Measurements from ENCODE around the gene ITGAE. TPM values are rescaled to one million over a fixed set of nuclear protein-coding genes. Genes with fewer than 3 reads are reported as not detected.

Gene ITGAE
- polyA plus RNA-seq, 3 donors = 66.6 to 102 (median 78.8) TPM

GRCh38 chr17:3712811-3713463, 88.1 kb downstream of the ITGAE start:
- H2AFZ ChIP-seq (ENCODE audit: insufficient read depth, low read depth, low read length, poor library complexity, severe bottlenecking) = no peak overlapping the region
- no peak overlapping the region for H3K4me2 ChIP-seq (replicated peaks; ENCODE audit: extremely low read depth, low read length, poor library complexity, severe bottlenecking)
- TF ChIP-seq, protein P1, sequence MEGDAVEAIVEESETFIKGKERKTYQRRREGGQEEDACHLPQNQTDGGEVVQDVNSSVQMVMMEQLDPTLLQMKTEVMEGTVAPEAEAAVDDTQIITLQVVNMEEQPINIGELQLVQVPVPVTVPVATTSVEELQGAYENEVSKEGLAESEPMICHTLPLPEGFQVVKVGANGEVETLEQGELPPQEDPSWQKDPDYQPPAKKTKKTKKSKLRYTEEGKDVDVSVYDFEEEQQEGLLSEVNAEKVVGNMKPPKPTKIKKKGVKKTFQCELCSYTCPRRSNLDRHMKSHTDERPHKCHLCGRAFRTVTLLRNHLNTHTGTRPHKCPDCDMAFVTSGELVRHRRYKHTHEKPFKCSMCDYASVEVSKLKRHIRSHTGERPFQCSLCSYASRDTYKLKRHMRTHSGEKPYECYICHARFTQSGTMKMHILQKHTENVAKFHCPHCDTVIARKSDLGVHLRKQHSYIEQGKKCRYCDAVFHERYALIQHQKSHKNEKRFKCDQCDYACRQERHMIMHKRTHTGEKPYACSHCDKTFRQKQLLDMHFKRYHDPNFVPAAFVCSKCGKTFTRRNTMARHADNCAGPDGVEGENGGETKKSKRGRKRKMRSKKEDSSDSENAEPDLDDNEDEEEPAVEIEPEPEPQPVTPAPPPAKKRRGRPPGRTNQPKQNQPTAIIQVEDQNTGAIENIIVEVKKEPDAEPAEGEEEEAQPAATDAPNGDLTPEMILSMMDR (IDR thresholded peaks at IDR 0.05) = no peak
- Mint-ChIP-seq H3K27me3 (ENCODE audit: low read depth in 3 of 3) (no peaks in the 10 kb centered on the region), H3K36me3 (peaks cover 52 to 62% of the 10 kb centered on the region in 2 donors), H3K27ac (peak overlapping the region in 5 of 7 donors; percentile 9 to 76 (median 42)), H3K4me1 (peaks cover 28% of the 10 kb centered on the region), H3K9me3 (peaks cover 0 to 3% (median 0%) of the 10 kb centered on the region in 7 donors), H3K4me3 (no peak overlapping the region)
- no peak overlapping the region for H3K27ac ChIP-seq (ENCODE audit: low read depth in 1 of 2, low read length in 2 of 2)
- H3K27me3 ChIP-seq (ENCODE audit: control insufficient read depth in 2 of 2, insufficient read depth in 2 of 2, low read length in 2 of 2) = no peaks in the 10 kb centered on the region
- H3K36me3 ChIP-seq (replicated peaks in 1 of 2; ENCODE audit: control insufficient read depth in 1 of 2, insufficient read depth in 2 of 2, low read length in 2 of 2) = peaks cover 45 to 56% of the 10 kb centered on the region in 2 donors
- no peak overlapping the region for H3K4me3 ChIP-seq (replicated peaks in 1 of 3; ENCODE audit: low read depth in 2 of 3, low read length in 3 of 3)
- DNase-seq = no peak
- peaks cover 27 to 32% of the 10 kb centered on the region in 2 donors for H3K4me1 ChIP-seq (ENCODE audit: control insufficient read depth in 1 of 2, insufficient read depth in 2 of 2, low read length in 2 of 2)
- H3K9ac ChIP-seq (ENCODE audit: insufficient read depth, low read length, poor library complexity, severe bottlenecking) = no peak overlapping the region
- intact Hi-C loops (cut with micrococcal nuclease) = no loop called here
- no peaks in the 10 kb centered on the region for H3K9me3 ChIP-seq (replicated peaks in 1 of 2; ENCODE audit: control insufficient read depth in 1 of 2, insufficient read depth in 1 of 2, low read length in 2 of 2)
- no peaks in the 10 kb centered on the region for H4K20me1 ChIP-seq (ENCODE audit: insufficient read depth, low read length)
- WGBS (ENCODE audit: insufficient coverage) = 64% methylated on average over 10 of the region's 13 CpGs
- H3K79me2 ChIP-seq (ENCODE audit: insufficient read depth, low read length) = peaks cover 9% of the 10 kb centered on the region

GRCh38 chr17:3710951-3711383, 90.0 kb downstream of the ITGAE start:
- intact Hi-C loops (cut with micrococcal nuclease) = no loop called here
- H3K27me3 Mint-ChIP-seq (ENCODE audit: low read depth in 3 of 3) = no peaks in the 10 kb centered on the region
- no peaks in the 10 kb centered on the region for H4K20me1 ChIP-seq (ENCODE audit: insufficient read depth, low read length)
- H3K4me3 ChIP-seq (replicated peaks in 1 of 3; ENCODE audit: low read depth in 2 of 3, low read length in 3 of 3) = peak overlapping the region in 1 of 3 experiments; percentile 25
- TF ChIP-seq, protein P1 (IDR thresholded peaks at IDR 0.05) = no peak
- H3K9ac ChIP-seq (ENCODE audit: insufficient read depth, low read length, poor library complexity, severe bottlenecking) = no peak overlapping the region
- H3K27ac Mint-ChIP-seq = peak overlapping the region; percentile 21 to 93 (median 75)
- H3K4me1 ChIP-seq (ENCODE audit: control insufficient read depth in 1 of 2, insufficient read depth in 2 of 2, low read length in 2 of 2) = peaks cover 24 to 26% of the 10 kb centered on the region in 2 donors
- 0% methylated on average over 2 of the region's 5 CpGs for WGBS (ENCODE audit: insufficient coverage)
- peak overlapping the region; percentile 42 for H3K4me2 ChIP-seq (replicated peaks; ENCODE audit: extremely low read depth, low read length, poor library complexity, severe bottlenecking)
- peaks cover 24% of the 10 kb centered on the region for H3K4me1 Mint-ChIP-seq
- peak overlapping the region; percentile 47 to 58 for H3K27ac ChIP-seq (ENCODE audit: low read depth in 1 of 2, low read length in 2 of 2)
- no peaks in the 10 kb centered on the region for H3K79me2 ChIP-seq (ENCODE audit: insufficient read depth, low read length)
- no peaks in the 10 kb centered on the region for H3K27me3 ChIP-seq (ENCODE audit: control insufficient read depth in 2 of 2, insufficient read depth in 2 of 2, low read length in 2 of 2)
- peaks cover 0 to 2% (median 0%) of the 10 kb centered on the region in 7 donors for H3K9me3 Mint-ChIP-seq
- peaks cover 27 to 36% of the 10 kb centered on the region in 2 donors for H3K36me3 ChIP-seq (replicated peaks in 1 of 2; ENCODE audit: control insufficient read depth in 1 of 2, insufficient read depth in 2 of 2, low read length in 2 of 2)
- H3K9me3 ChIP-seq (replicated peaks in 1 of 2; ENCODE audit: control insufficient read depth in 1 of 2, insufficient read depth in 1 of 2, low read length in 2 of 2) = no peaks in the 10 kb centered on the region
- peaks cover 33 to 42% of the 10 kb centered on the region in 2 donors for H3K36me3 Mint-ChIP-seq
- no peak overlapping the region for H2AFZ ChIP-seq (ENCODE audit: insufficient read depth, low read depth, low read length, poor library complexity, severe bottlenecking)
- H3K4me3 Mint-ChIP-seq = no peak overlapping the region
- peak; percentile 82 to 95 (median 91) for DNase-seq
